Liver (tissue), 9 donors: Measurements from ENCODE around the gene SCP2. TPM values are rescaled to one million over a fixed set of nuclear protein-coding genes. Genes with fewer than 3 reads are reported as not detected.

Experiments used
- DNase-seq: peaks from one replicate; pipeline ENCODE4 v3.0.0-alpha.2; 2017; ENCODE audit warnings: low spot score
- H3K27ac ChIP-seq, 2 donors: one replicate each; pipeline ENCODE4 v1.7.0; 2013; ENCODE audit warnings: inconsistent platforms in 2 of 2, low read length in 2 of 2, control low read depth in 1 of 2, low read depth in 1 of 2, mild to moderate bottlenecking in 1 of 2
- H3K27me3 ChIP-seq, 4 donors: one replicate each; pipeline versions ENCODE4 v1.6.1 to v1.7.0; 2013; ENCODE audit warnings: low read length in 3 of 4, inconsistent platforms in 1 of 4, mild to moderate bottlenecking in 1 of 4, moderate library complexity in 1 of 4; ENCODE audit not compliant: control insufficient read depth in 4 of 4, insufficient read depth in 4 of 4
- H3K36me3 ChIP-seq, 4 donors: one replicate each; pipeline versions ENCODE4 v1.6.1 to v1.7.0; 2013; ENCODE audit warnings: low read length in 3 of 4, mild to moderate bottlenecking in 3 of 4, low read depth in 1 of 4, moderate library complexity in 1 of 4; ENCODE audit not compliant: control insufficient read depth in 4 of 4, insufficient read depth in 3 of 4
- H3K4me1 ChIP-seq, 4 donors: one replicate each; pipeline versions ENCODE4 v1.6.1 to v1.7.0; 2013; ENCODE audit warnings: low read length in 3 of 4, mild to moderate bottlenecking in 3 of 4, moderate library complexity in 1 of 4; ENCODE audit not compliant: control insufficient read depth in 4 of 4, insufficient read depth in 4 of 4
- H3K4me3 ChIP-seq, 3 donors: one replicate each; pipeline versions ENCODE4 v1.6.1 to v1.7.0; 2013; ENCODE audit warnings: low read length in 3 of 3, control low read depth in 1 of 3, low read depth in 1 of 3, mild to moderate bottlenecking in 1 of 3
- H3K9ac ChIP-seq, 2 donors: one replicate each; pipeline ENCODE4 v1.7.0; 2013; ENCODE audit warnings: low read length in 2 of 2, mild to moderate bottlenecking in 2 of 2, moderate library complexity in 2 of 2, control low read depth in 1 of 2, low read depth in 1 of 2
- H3K9me3 ChIP-seq, 4 donors: one replicate each; pipeline versions ENCODE4 v1.6.1 to v1.7.0; 2013; ENCODE audit warnings: low read length in 3 of 4; ENCODE audit not compliant: control insufficient read depth in 4 of 4
- ATF3 ChIP-seq: IDR thresholded peaks from 2 replicates; pipeline ENCODE4 v1.6.1; 2016; ENCODE audit warnings: antibody characterized with exemption
- EGR1 ChIP-seq, 2 donors: IDR thresholded peaks; 2 replicates each; pipeline ENCODE4 v1.6.1; 2016 to 2018; ENCODE audit warnings: antibody characterized with exemption in 2 of 2, low read depth in 2 of 2
- FOXA1 ChIP-seq: IDR thresholded peaks from 2 replicates; pipeline ENCODE4 v1.6.1; 2016; ENCODE audit warnings: antibody characterized with exemption
- FOXA2 ChIP-seq: IDR thresholded peaks from 2 replicates; pipeline ENCODE4 v1.6.1; 2016; ENCODE audit warnings: antibody characterized with exemption
- GABPA ChIP-seq, 2 donors: IDR thresholded peaks in 1 of 2; conservative IDR thresholded peaks in 1 of 2; 2 replicates each; pipeline ENCODE4 v1.6.1; 2016; ENCODE audit warnings: antibody characterized with exemption in 2 of 2, mild to moderate bottlenecking in 1 of 2, moderate library complexity in 1 of 2
- HNF4A ChIP-seq, 2 donors: conservative IDR thresholded peaks; 2 replicates each; pipeline ENCODE4 v1.6.1; 2016; ENCODE audit warnings: antibody characterized with exemption in 2 of 2, mild to moderate bottlenecking in 2 of 2
- HNF4G ChIP-seq: IDR thresholded peaks from 2 replicates; pipeline ENCODE4 v1.6.1; 2016; ENCODE audit warnings: antibody characterized with exemption
- JUND ChIP-seq, 2 donors: IDR thresholded peaks; 2 replicates each; pipeline ENCODE4 v1.6.1; 2016; ENCODE audit warnings: antibody characterized with exemption in 2 of 2
- MAX ChIP-seq: IDR thresholded peaks from 2 replicates; pipeline ENCODE4 v1.6.1; 2016; ENCODE audit warnings: antibody characterized with exemption
- NR2F2 ChIP-seq: IDR thresholded peaks from 2 replicates; pipeline ENCODE4 v1.6.1; 2016; ENCODE audit warnings: antibody characterized with exemption
- RAD21 ChIP-seq, 2 donors: IDR thresholded peaks; 2 replicates each; pipeline ENCODE4 v1.6.1; 2016; ENCODE audit warnings: antibody characterized with exemption in 2 of 2, mild to moderate bottlenecking in 2 of 2
- RXRA ChIP-seq, 2 donors: IDR thresholded peaks; 2 replicates each; pipeline ENCODE4 v1.6.1; 2017 to 2018; ENCODE audit warnings: antibody characterized with exemption in 2 of 2, mild to moderate bottlenecking in 1 of 2
- SP1 ChIP-seq: IDR thresholded peaks from 2 replicates; pipeline ENCODE4 v1.6.1; 2018; ENCODE audit warnings: antibody characterized with exemption, mild to moderate bottlenecking
- TAF1 ChIP-seq: conservative IDR thresholded peaks from 2 replicates; pipeline ENCODE4 v1.6.1; 2016; ENCODE audit warnings: antibody characterized with exemption, mild to moderate bottlenecking
- YY1 ChIP-seq: IDR thresholded peaks from 2 replicates; pipeline ENCODE4 v1.6.1; 2016; ENCODE audit warnings: antibody characterized with exemption, mild to moderate bottlenecking
- ZBTB33 ChIP-seq: IDR thresholded peaks from 2 replicates; pipeline ENCODE4 v1.6.1; 2016; ENCODE audit warnings: antibody characterized with exemption
- WGBS: extraction: QIAGEN DNeasy Blood & Tissue Kit; methylation state at CpG from one replicate; pipeline ENCODE4 v1.1.7; 2013; 5-methylcytosine and 5-hydroxymethylcytosine counted together
- polyA plus RNA-seq, 2 donors: library from polyadenylated mRNA; stranded (reverse) in 1 of 2; unstranded in 1 of 2; fragments of 200-250 nt in 1 of 2; fragments of >200 nt in 1 of 2; fragmentation: Nextera tagmentation in 1 of 2; extraction: Ambion mirVana in 1 of 2; gene quantifications; one replicate each; pipeline versions ENCODE4 v1.2.1 to v1.2.3, GENCODE V29; 2013 to 2015
- total RNA-seq, 2 donors: library from RNA; depleted of rRNA; stranded (reverse); fragments of >200 nt; gene quantifications; one replicate each; pipeline ENCODE4 v1.2.3, GENCODE V29; 2014
- TF ChIP-seq, protein P1 (sequence below): fragments of 150-350 bp; IDR thresholded peaks from 2 replicates; pipeline ENCODE4 v1.5.1; 2017; ENCODE audit warnings: improper control_type of control experiment, low read depth, low read length; ENCODE audit not compliant: missing input control
- TF ChIP-seq, protein P2 (sequence below): IDR thresholded peaks from 2 replicates; pipeline ENCODE4 v1.6.1; 2016; ENCODE audit warnings: antibody characterized with exemption, mild to moderate bottlenecking
- donor health status: healthy.
- donor health status: healthy.
- donor health status: healthy.
- donor health status: healthy.
- donor health status: healthy.

Gene SCP2
- total and polyA plus RNA-seq, 4 donors: 122 to 811 (median 529) TPM

- H3K27me3 ChIP-seq: no peaks in the 10 kb centered on the region
- H3K9me3 ChIP-seq: no peaks in the 10 kb centered on the region
- peaks cover 0 to 4% (median 0%) of the 10 kb centered on the region in 4 donors for H3K36me3 ChIP-seq
- no peak for DNase-seq
- TF ChIP-seq, protein P1, sequence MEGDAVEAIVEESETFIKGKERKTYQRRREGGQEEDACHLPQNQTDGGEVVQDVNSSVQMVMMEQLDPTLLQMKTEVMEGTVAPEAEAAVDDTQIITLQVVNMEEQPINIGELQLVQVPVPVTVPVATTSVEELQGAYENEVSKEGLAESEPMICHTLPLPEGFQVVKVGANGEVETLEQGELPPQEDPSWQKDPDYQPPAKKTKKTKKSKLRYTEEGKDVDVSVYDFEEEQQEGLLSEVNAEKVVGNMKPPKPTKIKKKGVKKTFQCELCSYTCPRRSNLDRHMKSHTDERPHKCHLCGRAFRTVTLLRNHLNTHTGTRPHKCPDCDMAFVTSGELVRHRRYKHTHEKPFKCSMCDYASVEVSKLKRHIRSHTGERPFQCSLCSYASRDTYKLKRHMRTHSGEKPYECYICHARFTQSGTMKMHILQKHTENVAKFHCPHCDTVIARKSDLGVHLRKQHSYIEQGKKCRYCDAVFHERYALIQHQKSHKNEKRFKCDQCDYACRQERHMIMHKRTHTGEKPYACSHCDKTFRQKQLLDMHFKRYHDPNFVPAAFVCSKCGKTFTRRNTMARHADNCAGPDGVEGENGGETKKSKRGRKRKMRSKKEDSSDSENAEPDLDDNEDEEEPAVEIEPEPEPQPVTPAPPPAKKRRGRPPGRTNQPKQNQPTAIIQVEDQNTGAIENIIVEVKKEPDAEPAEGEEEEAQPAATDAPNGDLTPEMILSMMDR: no peak
- TF ChIP-seq ATF3: no peak
- TF ChIP-seq HNF4G: peak; percentile 41
- peak; percentile 19 for TF ChIP-seq YY1
- TF ChIP-seq MAX: peak; percentile 25
- no peak for TF ChIP-seq EGR1 (IDR thresholded peaks at IDR 0.05; ENCODE audit: low read depth in 2 of 2)
- TF ChIP-seq SP1: peak; percentile 77
- TF ChIP-seq JUND (IDR thresholded peaks at IDR 0.05): peak; percentile 45 to 56
- TF ChIP-seq HNF4A (conservative IDR thresholded peaks at IDR 0.05): peak; percentile 72 to 77
- peak; percentile 20 to 57 for TF ChIP-seq RAD21 (IDR thresholded peaks at IDR 0.05)
- no peak for TF ChIP-seq TAF1
- TF ChIP-seq, protein P2, sequence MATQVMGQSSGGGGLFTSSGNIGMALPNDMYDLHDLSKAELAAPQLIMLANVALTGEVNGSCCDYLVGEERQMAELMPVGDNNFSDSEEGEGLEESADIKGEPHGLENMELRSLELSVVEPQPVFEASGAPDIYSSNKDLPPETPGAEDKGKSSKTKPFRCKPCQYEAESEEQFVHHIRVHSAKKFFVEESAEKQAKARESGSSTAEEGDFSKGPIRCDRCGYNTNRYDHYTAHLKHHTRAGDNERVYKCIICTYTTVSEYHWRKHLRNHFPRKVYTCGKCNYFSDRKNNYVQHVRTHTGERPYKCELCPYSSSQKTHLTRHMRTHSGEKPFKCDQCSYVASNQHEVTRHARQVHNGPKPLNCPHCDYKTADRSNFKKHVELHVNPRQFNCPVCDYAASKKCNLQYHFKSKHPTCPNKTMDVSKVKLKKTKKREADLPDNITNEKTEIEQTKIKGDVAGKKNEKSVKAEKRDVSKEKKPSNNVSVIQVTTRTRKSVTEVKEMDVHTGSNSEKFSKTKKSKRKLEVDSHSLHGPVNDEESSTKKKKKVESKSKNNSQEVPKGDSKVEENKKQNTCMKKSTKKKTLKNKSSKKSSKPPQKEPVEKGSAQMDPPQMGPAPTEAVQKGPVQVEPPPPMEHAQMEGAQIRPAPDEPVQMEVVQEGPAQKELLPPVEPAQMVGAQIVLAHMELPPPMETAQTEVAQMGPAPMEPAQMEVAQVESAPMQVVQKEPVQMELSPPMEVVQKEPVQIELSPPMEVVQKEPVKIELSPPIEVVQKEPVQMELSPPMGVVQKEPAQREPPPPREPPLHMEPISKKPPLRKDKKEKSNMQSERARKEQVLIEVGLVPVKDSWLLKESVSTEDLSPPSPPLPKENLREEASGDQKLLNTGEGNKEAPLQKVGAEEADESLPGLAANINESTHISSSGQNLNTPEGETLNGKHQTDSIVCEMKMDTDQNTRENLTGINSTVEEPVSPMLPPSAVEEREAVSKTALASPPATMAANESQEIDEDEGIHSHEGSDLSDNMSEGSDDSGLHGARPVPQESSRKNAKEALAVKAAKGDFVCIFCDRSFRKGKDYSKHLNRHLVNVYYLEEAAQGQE: peak; percentile 44
- TF ChIP-seq FOXA1: peak; percentile 18
- peak; percentile 69 for TF ChIP-seq ZBTB33
- TF ChIP-seq RXRA (IDR thresholded peaks at IDR 0.05): peak; percentile 87 to 88
- TF ChIP-seq NR2F2: peak; percentile 38
- TF ChIP-seq FOXA2: no peak
- no peak for TF ChIP-seq GABPA (IDR thresholded peaks at IDR 0.05 in 1 of 2, conservative IDR thresholded peaks at IDR 0.05 in 1 of 2)
- WGBS: 41% methylated on average over 3 of the region's 3 CpGs
- H3K4me3 ChIP-seq: peak overlapping the region in 2 of 3 donors; percentile 30 to 45
- H3K9ac ChIP-seq: peak overlapping the region in 1 of 2 donors; percentile 57
- H3K4me1 ChIP-seq: peaks cover 20 to 82% (median 63%) of the 10 kb centered on the region in 4 donors
- peak overlapping the region; percentile 66 to 74 for H3K27ac ChIP-seq
These were observed 14.1 kb upstream of the SCP2 start for GRCh38 chr1:52913014-52913413.
